ENCODE data around the gene ZMYND15.

ZMYND15 gene

GRCh38 chr17:4717791-4718190 is 21.8 kb upstream of the ZMYND15 start:
- no peak for DNase-seq (ENCODE audit: low read depth)

GRCh38 chr17:4718276-4718675 is 21.4 kb upstream of the ZMYND15 start:
- H3K4me3 ChIP-seq (ENCODE audit: control insufficient read depth, low read depth, low read length): no peak overlapping the region
- DNase-seq (ENCODE audit: low read depth): no peak

More at GRCh38 chr17:4717791-4718190, 21.8 kb upstream of the ZMYND15 start:
- no peak overlapping the region for H3K4me3 ChIP-seq (ENCODE audit: control insufficient read depth, low read depth, low read length)
- no peak for TF ChIP-seq CTCF (conservative IDR thresholded peaks at IDR 0.05; ENCODE audit: control insufficient read depth, insufficient read depth, low read depth, low read length)

GRCh38 chr17:4719146-4719545 is 20.5 kb upstream of the ZMYND15 start:
- H3K4me3 ChIP-seq (ENCODE audit: control insufficient read depth, low read depth, low read length): no peak overlapping the region
- no peak for DNase-seq (ENCODE audit: low read depth)
- TF ChIP-seq CTCF (conservative IDR thresholded peaks at IDR 0.05; ENCODE audit: control insufficient read depth, insufficient read depth, low read depth, low read length): no peak

More at GRCh38 chr17:4718276-4718675, 21.4 kb upstream of the ZMYND15 start:
- no peak for TF ChIP-seq CTCF (conservative IDR thresholded peaks at IDR 0.05; ENCODE audit: control insufficient read depth, insufficient read depth, low read depth, low read length)

GRCh38 chr17:4719684-4720221 is 19.9 kb upstream of the ZMYND15 start:
- no peak for DNase-seq (ENCODE audit: low read depth)
- TF ChIP-seq CTCF (conservative IDR thresholded peaks at IDR 0.05; ENCODE audit: control insufficient read depth, insufficient read depth, low read depth, low read length): no peak
- no peak overlapping the region for H3K4me3 ChIP-seq (ENCODE audit: control insufficient read depth, low read depth, low read length)

GRCh38 chr17:4720787-4721186 is 18.8 kb upstream of the ZMYND15 start:
- DNase-seq (ENCODE audit: low read depth): no peak
- no peak for TF ChIP-seq CTCF (conservative IDR thresholded peaks at IDR 0.05; ENCODE audit: control insufficient read depth, insufficient read depth, low read depth, low read length)
- H3K4me3 ChIP-seq (ENCODE audit: control insufficient read depth, low read depth, low read length): no peak overlapping the region

- H3K4me3 ChIP-seq (ENCODE audit: control insufficient read depth, low read depth, low read length): no peak overlapping the region
- DNase-seq (ENCODE audit: low read depth): peak; percentile 33
- TF ChIP-seq CTCF (conservative IDR thresholded peaks at IDR 0.05; ENCODE audit: control insufficient read depth, insufficient read depth, low read depth, low read length): no peak
These were observed 18.2 kb upstream of the ZMYND15 start for GRCh38 chr17:4721203-4722135.
